Ishikawa (cell line): ENCODE data around the gene STRBP.

Experiments
- CEBPB ChIP-seq: IDR thresholded peaks from 2 replicates; pipeline ENCODE4 v1.6.1; 2012
- CREB1 ChIP-seq: IDR thresholded peaks from 2 replicates; pipeline ENCODE4 v1.6.1; 2012; ENCODE audit warnings: low read depth
- EGR1 ChIP-seq: IDR thresholded peaks from 2 replicates; pipeline ENCODE4 v1.6.1; 2012
- EP300 ChIP-seq: IDR thresholded peaks from 2 replicates; pipeline ENCODE4 v1.6.1; 2012; ENCODE audit warnings: borderline replicate concordance
- FOXM1 ChIP-seq: IDR thresholded peaks from 2 replicates; pipeline ENCODE4 v1.6.1; 2012; ENCODE audit warnings: low read depth, borderline replicate concordance
- MAX ChIP-seq: IDR thresholded peaks from 2 replicates; pipeline ENCODE4 v1.6.1; 2012
- NFIC ChIP-seq: IDR thresholded peaks from 2 replicates; pipeline ENCODE4 v1.6.1; 2012
- RAD21 ChIP-seq: IDR thresholded peaks from 2 replicates; pipeline ENCODE4 v1.6.1; 2012; ENCODE audit warnings: low read depth
- REST ChIP-seq: IDR thresholded peaks from 2 replicates; pipeline ENCODE4 v1.6.1; 2012; ENCODE audit warnings: low read depth, mild to moderate bottlenecking
- TAF1 ChIP-seq: IDR thresholded peaks from 2 replicates; pipeline ENCODE4 v1.6.1; 2012; ENCODE audit warnings: low read depth, mild to moderate bottlenecking
- TCF12 ChIP-seq: IDR thresholded peaks from 2 replicates; pipeline ENCODE4 v1.6.1; 2012; ENCODE audit warnings: low read depth
- TEAD4 ChIP-seq: IDR thresholded peaks from 2 replicates; pipeline ENCODE4 v1.6.1; 2012
- YY1 ChIP-seq: IDR thresholded peaks from 2 replicates; pipeline ENCODE4 v1.6.1; 2012; ENCODE audit warnings: low read depth
- ZBTB7A ChIP-seq: IDR thresholded peaks from 2 replicates; pipeline ENCODE4 v1.6.1; 2012; ENCODE audit warnings: low read depth
- TF ChIP-seq, protein P1 (sequence below): IDR thresholded peaks from 2 replicates; pipeline ENCODE4 v1.6.1; 2012

The STRBP gene

DNA sequence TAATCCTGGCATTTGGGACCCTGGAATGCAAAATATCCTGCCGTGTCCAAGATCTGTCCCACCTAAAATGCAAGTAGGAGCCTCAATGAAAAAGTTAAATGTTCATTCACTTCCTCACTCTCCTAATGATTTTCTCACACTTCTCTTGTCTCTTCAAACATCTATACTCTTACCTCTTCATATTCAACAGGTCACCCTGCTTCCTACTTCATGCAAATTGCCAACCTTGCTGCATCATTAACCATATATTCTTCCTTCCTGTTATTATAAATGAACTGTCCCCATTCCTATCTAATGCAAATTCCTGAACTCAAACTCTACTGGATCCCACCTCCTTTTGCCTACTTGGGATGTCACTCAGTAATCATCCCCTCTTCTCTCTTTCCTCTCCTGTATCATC lies 74.4 kb downstream of the STRBP start:
- no peak for TF ChIP-seq NFIC
- TF ChIP-seq, protein P1, sequence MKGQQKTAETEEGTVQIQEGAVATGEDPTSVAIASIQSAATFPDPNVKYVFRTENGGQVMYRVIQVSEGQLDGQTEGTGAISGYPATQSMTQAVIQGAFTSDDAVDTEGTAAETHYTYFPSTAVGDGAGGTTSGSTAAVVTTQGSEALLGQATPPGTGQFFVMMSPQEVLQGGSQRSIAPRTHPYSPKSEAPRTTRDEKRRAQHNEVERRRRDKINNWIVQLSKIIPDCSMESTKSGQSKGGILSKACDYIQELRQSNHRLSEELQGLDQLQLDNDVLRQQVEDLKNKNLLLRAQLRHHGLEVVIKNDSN, result no peak
- TF ChIP-seq CEBPB, result no peak
- TF ChIP-seq RAD21, result no peak
- TF ChIP-seq FOXM1, result no peak
- no peak for TF ChIP-seq EGR1
- no peak for TF ChIP-seq TEAD4
- no peak for TF ChIP-seq MAX
- TF ChIP-seq ZBTB7A, result no peak

- TF ChIP-seq TAF1 (no peak), NFIC (no peak), CEBPB (no peak), MAX (no peak), FOXM1 (no peak), YY1 (no peak), EGR1 (no peak), EP300 (no peak), RAD21 (no peak), TCF12 (no peak), REST (no peak), TEAD4 (no peak), CREB1 (no peak), ZBTB7A (no peak)
- TF ChIP-seq, protein P1, result no peak
Measured at GRCh38 chr9:123191680-123192079, 76.7 kb downstream of the STRBP start.

DNA sequence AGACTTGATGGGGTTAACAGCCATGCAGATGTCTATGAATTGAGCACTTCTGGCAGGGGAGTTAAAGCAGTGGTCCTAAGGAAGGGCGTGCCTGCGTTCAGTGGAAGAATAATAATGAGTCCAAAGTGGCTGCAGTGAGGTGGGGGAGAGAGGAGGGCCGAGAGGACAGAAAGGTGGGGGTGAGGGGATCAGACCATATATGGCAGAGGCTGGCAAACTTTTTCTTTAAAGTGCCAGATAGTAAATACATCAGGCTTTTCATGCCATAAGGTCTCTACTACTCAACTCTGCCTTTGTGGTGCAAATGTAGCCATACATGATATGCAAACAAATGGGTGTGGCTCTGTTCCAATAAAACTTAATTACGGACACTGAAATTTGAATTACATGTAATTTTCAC lies 77.1 kb downstream of the STRBP start:
- TF ChIP-seq RAD21 (no peak), EP300 (no peak), FOXM1 (no peak), REST (no peak), MAX (no peak), NFIC (no peak), EGR1 (no peak), TCF12 (no peak)

DNA sequence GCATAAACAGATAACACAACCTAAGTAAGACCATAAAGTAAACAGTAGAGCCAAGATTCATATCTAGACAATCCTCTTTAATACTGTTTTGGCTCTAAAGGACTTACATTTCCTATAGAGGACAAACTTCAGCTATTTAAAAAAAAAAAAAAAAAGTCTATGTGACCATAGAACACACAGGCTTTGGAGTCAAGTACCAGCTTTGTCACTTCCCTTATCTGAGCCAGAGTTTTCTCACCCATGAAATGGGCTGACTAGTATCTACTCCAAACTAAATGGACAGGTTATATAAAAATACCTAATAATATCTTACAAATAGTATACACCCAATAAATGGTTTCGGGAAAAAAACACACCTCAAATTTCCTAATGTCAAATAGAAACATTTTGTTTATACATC lies 81.3 kb downstream of the STRBP start:
- TF ChIP-seq EGR1 (no peak), REST (no peak), NFIC (no peak), FOXM1 (no peak), TEAD4 (no peak), YY1 (no peak), CREB1 (no peak), TCF12 (no peak), ZBTB7A (no peak), EP300 (no peak), TAF1 (no peak), CEBPB (no peak), MAX (no peak), RAD21 (no peak)
- TF ChIP-seq, protein P1, result no peak
